ENCODE measurements around the gene MSH5.
A peak's percentile ranks its signal among the peaks of the same experiment; 100 is the strongest.

Gene MSH5

GRCh38 chr6:31762878-31763618, 23.2 kb downstream of the MSH5 start:
- no peak for DNase-seq

- no peak for DNase-seq
Observed at GRCh38 chr6:31763619-31763940, 23.8 kb downstream of the MSH5 start.

- no peak for DNase-seq
Observed at GRCh38 chr6:31764198-31764597, 24.4 kb downstream of the MSH5 start.

- no peak for DNase-seq
Observed at GRCh38 chr6:31765559-31765909, 25.7 kb downstream of the MSH5 start.

- DNase-seq: no peak
Observed at GRCh38 chr6:31765910-31766794, 26.3 kb downstream of the MSH5 start.

GRCh38 chr6:31767096-31767645, 27.4 kb downstream of the MSH5 start:
- no peak for DNase-seq

GRCh38 chr6:31768363-31769257, 28.8 kb downstream of the MSH5 start:
- no peak for DNase-seq

- peak; percentile 83 for DNase-seq
Observed at GRCh38 chr6:31769684-31770371, 30.0 kb downstream of the MSH5 start.

- no peak for DNase-seq
Observed at GRCh38 chr6:31770860-31771259, 31.1 kb downstream of the MSH5 start.

- no peak for DNase-seq
Observed at GRCh38 chr6:31771992-31772358, 32.2 kb downstream of the MSH5 start.

GRCh38 chr6:31775184-31775583, 35.4 kb downstream of the MSH5 start:
- DNase-seq: no peak

GRCh38 chr6:31775633-31776484, 36.1 kb downstream of the MSH5 start:
- no peak for DNase-seq

- DNase-seq: no peak
Observed at GRCh38 chr6:31776485-31776988, 36.7 kb downstream of the MSH5 start.

GRCh38 chr6:31776989-31777666, 37.3 kb downstream of the MSH5 start, which contains the start of gene VWA7:
Gene VWA7, minus strand, starts transcription at chr6:31777328. Its CDS starts 549 bp downstream, at chr6:31776779.
- DNase-seq: peak; percentile 85

- DNase-seq: no peak
Observed at GRCh38 chr6:31777667-31778050, 37.9 kb downstream of the MSH5 start.

- no peak for DNase-seq
Observed at GRCh38 chr6:31778193-31778592, 38.4 kb downstream of the MSH5 start.

- no peak for DNase-seq
Observed at GRCh38 chr6:31778999-31779885, 39.4 kb downstream of the MSH5 start.

GRCh38 chr6:31779908-31780307, 40.1 kb downstream of the MSH5 start:
- DNase-seq: no peak

- DNase-seq: no peak
Observed at GRCh38 chr6:31780507-31781243, 40.9 kb downstream of the MSH5 start.

Measured in CD4-positive, alpha-beta T cell treated with Interleukin-15 for 1 hour (primary cell).